ENCODE data around the gene WFDC8. TPM values are rescaled to one million over a fixed set of nuclear protein-coding genes. Genes with fewer than 3 reads are reported as not detected.

WFDC8 gene
- total RNA-seq, 4 donors from 2014 or later: not detected

DNA sequence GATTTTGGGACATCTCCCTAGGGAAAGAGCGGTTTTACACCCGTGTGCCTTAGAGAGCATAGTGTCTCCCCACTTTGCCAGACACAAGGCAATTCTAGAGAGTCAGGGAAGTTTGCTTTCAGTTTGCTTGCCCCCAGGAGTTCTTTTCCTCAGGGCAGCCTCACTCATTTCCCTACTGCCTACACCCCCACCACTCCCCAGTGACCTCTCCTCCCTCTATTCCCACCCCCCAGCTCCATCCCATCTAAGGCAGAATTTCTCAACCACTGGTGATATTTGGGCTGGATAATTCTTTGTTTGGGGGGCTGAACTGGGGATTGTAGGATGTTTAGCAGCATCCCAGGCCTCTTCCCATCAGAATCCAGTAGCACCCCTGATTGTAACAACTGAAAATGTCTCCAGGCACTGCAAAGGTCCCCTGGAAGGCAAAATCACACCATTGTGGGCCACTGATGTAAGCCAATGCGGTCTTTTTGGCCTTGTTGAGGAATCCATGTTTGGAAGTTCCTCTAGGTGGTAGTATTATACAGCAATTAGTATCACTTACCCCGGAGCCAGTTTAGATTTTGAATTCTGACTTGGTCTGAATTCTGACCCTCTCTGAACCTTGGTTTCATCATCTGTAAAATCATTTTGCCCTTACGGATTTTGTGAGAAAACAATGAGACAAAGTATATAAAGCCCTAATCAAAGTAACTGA lies 33.2 kb downstream of the WFDC8 start:
- H3K4me3 ChIP-seq: no peak overlapping the region
- no peaks in the 10 kb centered on the region for H3K4me1 ChIP-seq
- 30% methylated on average over 5 of the region's 5 CpGs for WGBS
- DNase-seq (ENCODE audit: low spot score in 2 of 2): no peak
- TF ChIP-seq POLR2AphosphoS5 (IDR thresholded peaks at IDR 0.05) (no peak), EP300 (IDR thresholded peaks at IDR 0.05) (no peak)
- TF ChIP-seq, protein P1, sequence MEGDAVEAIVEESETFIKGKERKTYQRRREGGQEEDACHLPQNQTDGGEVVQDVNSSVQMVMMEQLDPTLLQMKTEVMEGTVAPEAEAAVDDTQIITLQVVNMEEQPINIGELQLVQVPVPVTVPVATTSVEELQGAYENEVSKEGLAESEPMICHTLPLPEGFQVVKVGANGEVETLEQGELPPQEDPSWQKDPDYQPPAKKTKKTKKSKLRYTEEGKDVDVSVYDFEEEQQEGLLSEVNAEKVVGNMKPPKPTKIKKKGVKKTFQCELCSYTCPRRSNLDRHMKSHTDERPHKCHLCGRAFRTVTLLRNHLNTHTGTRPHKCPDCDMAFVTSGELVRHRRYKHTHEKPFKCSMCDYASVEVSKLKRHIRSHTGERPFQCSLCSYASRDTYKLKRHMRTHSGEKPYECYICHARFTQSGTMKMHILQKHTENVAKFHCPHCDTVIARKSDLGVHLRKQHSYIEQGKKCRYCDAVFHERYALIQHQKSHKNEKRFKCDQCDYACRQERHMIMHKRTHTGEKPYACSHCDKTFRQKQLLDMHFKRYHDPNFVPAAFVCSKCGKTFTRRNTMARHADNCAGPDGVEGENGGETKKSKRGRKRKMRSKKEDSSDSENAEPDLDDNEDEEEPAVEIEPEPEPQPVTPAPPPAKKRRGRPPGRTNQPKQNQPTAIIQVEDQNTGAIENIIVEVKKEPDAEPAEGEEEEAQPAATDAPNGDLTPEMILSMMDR (IDR thresholded peaks at IDR 0.05): peak in 1 of 2 donors; percentile 20
- no peak overlapping the region for H3K27ac ChIP-seq
- H3K9me3 ChIP-seq: no peaks in the 10 kb centered on the region
- no peaks in the 10 kb centered on the region for H3K36me3 ChIP-seq
- H3K27me3 ChIP-seq: no peaks in the 10 kb centered on the region

DNA sequence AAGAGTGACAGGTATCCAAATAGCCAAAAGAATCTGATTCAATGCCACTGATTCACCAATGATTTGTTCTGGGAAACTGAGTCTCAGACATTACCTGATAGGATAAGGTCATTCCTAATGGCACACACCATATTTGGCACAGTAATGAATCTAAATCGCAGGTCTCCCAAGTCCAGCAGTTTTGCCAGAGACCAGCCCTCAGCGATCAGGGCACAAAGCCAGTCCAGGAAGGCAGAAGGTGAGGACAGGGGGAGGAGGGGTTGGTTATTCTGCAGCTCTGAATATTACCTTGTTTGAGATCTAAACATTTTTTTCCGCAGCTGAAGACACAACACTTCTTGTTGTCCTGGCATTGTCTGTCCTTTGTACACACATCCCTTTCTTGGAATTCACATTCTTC lies 33.7 kb downstream of the WFDC8 start:
- Histone ChIP-seq H3K27ac (no peak overlapping the region), H3K4me1 (no peaks in the 10 kb centered on the region), H3K9me3 (no peaks in the 10 kb centered on the region), H3K27me3 (peaks cover under 1% of the 10 kb centered on the region), H3K4me3 (no peak overlapping the region), H3K36me3 (no peaks in the 10 kb centered on the region)
- 76% methylated on average over 3 of the region's 3 CpGs for WGBS
- TF ChIP-seq EP300 (IDR thresholded peaks at IDR 0.05) (no peak), POLR2AphosphoS5 (IDR thresholded peaks at IDR 0.05) (no peak), POLR2A (IDR thresholded peaks at IDR 0.05) (no peak)
- TF ChIP-seq, protein P1 (IDR thresholded peaks at IDR 0.05): no peak
- DNase-seq (ENCODE audit: low spot score in 2 of 2): no peak

DNA sequence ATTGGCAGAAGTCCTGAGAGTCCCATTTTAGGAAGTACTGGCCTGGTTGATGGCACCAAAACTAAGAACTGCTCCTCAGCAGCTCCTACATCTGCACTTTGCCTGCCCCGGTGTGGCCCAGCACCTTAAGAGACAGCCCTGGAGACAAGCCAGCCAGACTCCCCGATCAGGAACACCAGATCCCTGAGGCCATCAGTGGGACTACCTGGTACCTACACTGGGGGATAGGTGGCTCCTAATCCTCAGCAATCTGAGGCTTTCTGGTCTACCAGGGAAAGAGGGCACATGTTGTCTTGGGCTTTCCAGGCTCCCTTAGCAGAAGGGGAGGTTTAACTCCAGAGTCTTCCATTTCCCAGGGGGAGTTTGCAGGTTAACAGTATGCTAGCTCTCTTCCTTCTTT lies 39.7 kb downstream of the WFDC8 start, which contains the start of gene WFDC6:
Gene WFDC6 (minus strand): TSS at position 101 of the 400 bp plus-strand sequence. CDS start 75 bp downstream, at position 26.
- H3K27ac ChIP-seq: no peak within 1 kb of the TSS
- TF ChIP-seq, protein P1 (IDR thresholded peaks at IDR 0.05): no peak
- TF ChIP-seq EP300 (IDR thresholded peaks at IDR 0.05) (no peak), POLR2A (IDR thresholded peaks at IDR 0.05) (no peak), POLR2AphosphoS5 (IDR thresholded peaks at IDR 0.05) (no peak)

DNA sequence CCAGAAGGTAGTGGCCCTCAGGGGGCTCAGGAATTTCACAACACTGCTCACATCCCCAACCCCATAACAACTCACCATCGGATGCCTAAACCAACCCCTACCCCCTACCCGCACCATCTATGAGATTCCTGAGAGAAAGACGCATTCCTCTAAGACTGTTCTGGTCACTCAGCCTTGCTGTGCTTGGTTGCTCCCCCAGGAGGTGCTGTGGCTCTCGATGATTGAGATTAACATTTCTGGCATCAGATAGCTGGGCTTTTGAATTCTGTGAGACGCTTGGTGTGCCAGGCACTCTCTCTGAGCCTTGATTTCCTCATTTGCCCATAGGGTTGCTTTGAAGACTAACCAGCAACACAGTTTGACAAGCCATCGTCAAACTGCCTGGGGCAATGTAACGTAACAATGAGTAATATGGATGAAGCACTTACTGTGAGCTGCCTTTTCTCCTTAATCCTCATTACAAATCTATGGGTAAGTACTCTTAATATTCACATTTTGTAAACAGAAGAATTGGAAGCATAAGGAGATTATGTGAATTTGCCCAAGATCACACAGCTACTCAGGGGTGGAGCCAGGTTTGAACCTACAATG lies 40.8 kb downstream of the WFDC8 start:
- Histone ChIP-seq H3K9me3 (no peaks in the 10 kb centered on the region), H3K4me3 (no peak overlapping the region), H3K27me3 (peaks cover 29% of the 10 kb centered on the region), H3K4me1 (no peaks in the 10 kb centered on the region), H3K36me3 (no peaks in the 10 kb centered on the region), H3K27ac (no peak overlapping the region)
- TF ChIP-seq POLR2A (IDR thresholded peaks at IDR 0.05): no peak
- no peak for TF ChIP-seq EP300 (IDR thresholded peaks at IDR 0.05)
- TF ChIP-seq, protein P1 (IDR thresholded peaks at IDR 0.05): no peak
- TF ChIP-seq POLR2AphosphoS5 (IDR thresholded peaks at IDR 0.05): no peak
- no peak for DNase-seq (ENCODE audit: low spot score in 2 of 2)
- 43% methylated on average over 7 of the region's 7 CpGs for WGBS

More for the DNA sequence above, 39.7 kb downstream of the WFDC8 start, which contains the start of gene WFDC6:
- Histone ChIP-seq H3K4me1 (no peaks in the 10 kb centered on the region), H3K36me3 (no peaks in the 10 kb centered on the region), H3K4me3 (no peak within 1 kb of the TSS), H3K27me3 (peaks cover 25% of the 10 kb centered on the region), H3K9me3 (no peaks in the 10 kb centered on the region)
- 83% methylated on average over 1 of the region's 2 CpGs for WGBS
- DNase-seq (ENCODE audit: low spot score in 2 of 2): no peak

DNA sequence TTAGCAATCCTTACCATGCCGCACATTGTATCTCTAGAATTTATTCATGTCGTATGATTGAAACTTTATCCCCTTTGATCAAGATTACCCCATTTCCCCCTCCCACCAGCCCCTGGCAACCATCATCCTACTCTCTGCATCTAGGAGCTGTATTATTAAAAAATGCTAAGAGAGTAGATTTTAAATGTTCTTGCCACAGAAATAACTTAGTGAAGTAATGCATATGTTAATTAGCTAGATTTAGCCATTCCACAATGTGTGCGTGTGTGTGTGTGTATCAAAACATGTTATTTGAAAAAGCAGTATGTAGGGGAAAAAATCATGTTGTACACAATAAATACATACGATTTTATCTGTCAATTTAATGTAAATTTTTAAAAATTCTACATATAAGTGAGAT lies 51.8 kb downstream of the WFDC8 start:
- Histone ChIP-seq H3K27me3 (peaks cover 14% of the 10 kb centered on the region), H3K27ac (no peak overlapping the region), H3K36me3 (no peaks in the 10 kb centered on the region), H3K9me3 (no peaks in the 10 kb centered on the region), H3K4me1 (no peaks in the 10 kb centered on the region), H3K4me3 (no peak overlapping the region)
- 76% methylated on average over 4 of the region's 4 CpGs for WGBS
- TF ChIP-seq EP300 (IDR thresholded peaks at IDR 0.05): no peak
- TF ChIP-seq, protein P1 (IDR thresholded peaks at IDR 0.05): no peak
- TF ChIP-seq POLR2AphosphoS5 (IDR thresholded peaks at IDR 0.05): no peak
- TF ChIP-seq POLR2A (IDR thresholded peaks at IDR 0.05): no peak
- no peak for DNase-seq (ENCODE audit: low spot score in 2 of 2)

Measured in suprapubic skin (tissue), 4 donors.